ENCODE results near the gene TENM4.

The TENM4 gene

GRCh38 chr11:79076526-79077115, 364.2 kb downstream of the TENM4 start:
- DNase-seq, result no peak

GRCh38 chr11:79074547-79074946, 366.3 kb downstream of the TENM4 start:
- DNase-seq, result no peak

GRCh38 chr11:79071190-79071589, 369.6 kb downstream of the TENM4 start:
- no peak for DNase-seq

- DNase-seq, result no peak
These were observed 370.3 kb downstream of the TENM4 start for GRCh38 chr11:79070518-79070917.

- no peak for DNase-seq
These were observed 371.3 kb downstream of the TENM4 start for GRCh38 chr11:79069504-79069903.

GRCh38 chr11:79068356-79068755, 372.5 kb downstream of the TENM4 start:
- DNase-seq, result no peak

- no peak for DNase-seq
These were observed 373.5 kb downstream of the TENM4 start for GRCh38 chr11:79067352-79067679.

GRCh38 chr11:79066456-79067351, 374.1 kb downstream of the TENM4 start:
- DNase-seq, result no peak

GRCh38 chr11:79062814-79063762, 377.7 kb downstream of the TENM4 start:
- no peak for DNase-seq

- no peak for DNase-seq
These were observed 380.5 kb downstream of the TENM4 start for GRCh38 chr11:79060081-79060953.

GRCh38 chr11:79059141-79059540, 381.7 kb downstream of the TENM4 start:
- DNase-seq, result no peak

- DNase-seq, result no peak
These were observed 384.8 kb downstream of the TENM4 start for GRCh38 chr11:79055856-79056631.

- DNase-seq, result no peak
These were observed 386.2 kb downstream of the TENM4 start for GRCh38 chr11:79054636-79055035.

- DNase-seq, result no peak
These were observed 388.3 kb downstream of the TENM4 start for GRCh38 chr11:79052544-79052943.

GRCh38 chr11:79050786-79051185, 390.0 kb downstream of the TENM4 start:
- no peak for DNase-seq

- DNase-seq, result no peak
These were observed 391.1 kb downstream of the TENM4 start for GRCh38 chr11:79049741-79050179.

- no peak for DNase-seq
These were observed 392.9 kb downstream of the TENM4 start for GRCh38 chr11:79047980-79048379.

GRCh38 chr11:79047321-79047720, 393.5 kb downstream of the TENM4 start:
- DNase-seq, result no peak

- no peak for DNase-seq
These were observed 394.5 kb downstream of the TENM4 start for GRCh38 chr11:79046366-79046765.

GRCh38 chr11:79045800-79046304, 395.0 kb downstream of the TENM4 start:
- no peak for DNase-seq

Data from NCI-H187 (cell line).